Measurements from ENCODE around the gene KCNT2.

The KCNT2 gene

DNA sequence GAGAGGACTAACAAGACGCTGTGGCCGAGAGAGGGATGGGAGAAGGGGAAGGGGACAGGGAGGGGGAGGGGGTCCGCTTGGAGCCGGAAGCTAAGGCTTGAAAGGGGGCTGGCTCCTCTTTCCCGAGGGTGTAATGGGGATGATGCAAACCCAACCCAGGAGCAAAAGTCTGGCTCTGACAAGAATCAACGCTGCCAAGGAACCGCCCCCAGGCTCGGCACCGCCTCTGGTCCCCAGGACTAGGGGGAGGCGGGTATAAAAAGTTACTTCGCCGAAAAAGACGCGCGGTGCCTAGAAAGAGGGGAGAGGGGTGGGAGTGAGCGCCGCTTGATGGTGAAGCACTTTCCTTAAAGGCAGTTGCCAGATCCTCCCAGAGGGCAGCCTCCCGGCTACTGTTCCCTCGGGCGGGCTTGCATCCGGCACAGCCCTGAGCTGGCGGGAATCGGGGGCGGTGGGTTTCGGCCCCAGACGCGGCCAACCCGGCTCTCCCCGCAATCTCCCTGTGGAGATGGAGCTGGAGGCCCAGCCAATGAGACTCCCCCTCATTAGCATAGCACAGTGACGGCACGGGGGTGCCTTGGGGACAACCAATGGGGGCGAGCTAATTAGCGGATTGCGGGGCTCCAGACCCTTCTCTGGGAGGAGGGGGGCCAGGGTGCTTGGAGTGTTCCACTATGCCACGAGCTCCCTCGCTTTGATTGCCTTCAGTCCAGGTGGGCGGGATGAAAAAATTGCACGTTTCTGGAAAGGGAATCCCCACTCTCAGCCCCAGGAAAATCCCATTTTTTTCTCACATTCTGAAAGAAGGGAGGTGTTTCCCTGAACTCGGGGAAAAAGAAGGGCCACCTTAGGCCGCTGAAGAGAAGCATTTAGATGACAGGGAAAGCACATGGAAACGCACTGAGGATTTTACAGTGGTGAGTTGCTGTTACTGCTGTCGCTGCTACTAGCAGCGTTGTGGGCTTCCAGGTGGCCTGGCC lies at the start of gene KCNT2:
Gene KCNT2, minus strand, starts transcription at position 51 of the 980 bp plus-strand sequence. CDS start 131 bp downstream, outside the sequence.
- TF ChIP-seq, protein P1, sequence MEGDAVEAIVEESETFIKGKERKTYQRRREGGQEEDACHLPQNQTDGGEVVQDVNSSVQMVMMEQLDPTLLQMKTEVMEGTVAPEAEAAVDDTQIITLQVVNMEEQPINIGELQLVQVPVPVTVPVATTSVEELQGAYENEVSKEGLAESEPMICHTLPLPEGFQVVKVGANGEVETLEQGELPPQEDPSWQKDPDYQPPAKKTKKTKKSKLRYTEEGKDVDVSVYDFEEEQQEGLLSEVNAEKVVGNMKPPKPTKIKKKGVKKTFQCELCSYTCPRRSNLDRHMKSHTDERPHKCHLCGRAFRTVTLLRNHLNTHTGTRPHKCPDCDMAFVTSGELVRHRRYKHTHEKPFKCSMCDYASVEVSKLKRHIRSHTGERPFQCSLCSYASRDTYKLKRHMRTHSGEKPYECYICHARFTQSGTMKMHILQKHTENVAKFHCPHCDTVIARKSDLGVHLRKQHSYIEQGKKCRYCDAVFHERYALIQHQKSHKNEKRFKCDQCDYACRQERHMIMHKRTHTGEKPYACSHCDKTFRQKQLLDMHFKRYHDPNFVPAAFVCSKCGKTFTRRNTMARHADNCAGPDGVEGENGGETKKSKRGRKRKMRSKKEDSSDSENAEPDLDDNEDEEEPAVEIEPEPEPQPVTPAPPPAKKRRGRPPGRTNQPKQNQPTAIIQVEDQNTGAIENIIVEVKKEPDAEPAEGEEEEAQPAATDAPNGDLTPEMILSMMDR (IDR thresholded peaks at IDR 0.05; ENCODE audit: insufficient read depth, low read depth, low read length, missing control alignments) = no peak
- no peak within 1 kb of the TSS; the same call in 1 of the 2 replicates for H3K4me3 ChIP-seq (ENCODE audit: low read depth, low read length)

DNA sequence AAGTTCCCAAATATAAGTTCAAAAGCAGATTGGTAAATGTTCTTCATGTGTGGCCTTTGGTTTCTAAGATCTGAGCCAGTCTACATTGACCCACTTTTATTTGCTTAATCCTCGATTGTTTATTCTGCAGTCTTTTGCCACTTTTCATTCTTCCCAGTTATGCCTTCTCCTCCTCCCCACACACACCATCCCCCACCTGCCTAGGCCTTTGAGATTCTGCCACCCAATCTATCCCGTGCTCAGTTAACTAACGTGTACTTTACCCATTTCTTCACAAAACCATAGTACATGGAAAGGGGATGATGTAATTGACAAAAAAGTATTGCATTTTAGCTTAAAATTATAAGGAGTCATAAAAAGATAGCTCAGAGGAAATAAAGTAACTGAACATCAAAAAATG lies 47.3 kb upstream of the KCNT2 start:
- TF ChIP-seq, protein P1 (IDR thresholded peaks at IDR 0.05; ENCODE audit: insufficient read depth, low read depth, low read length, missing control alignments) = no peak
- H3K4me3 ChIP-seq (ENCODE audit: low read depth, low read length) = no peak overlapping the region
- DNase-seq (ENCODE audit: low read depth) = no peak

More for the DNA sequence above, at the start of gene KCNT2:
- DNase-seq (ENCODE audit: low read depth) = peak; percentile 6

DNA sequence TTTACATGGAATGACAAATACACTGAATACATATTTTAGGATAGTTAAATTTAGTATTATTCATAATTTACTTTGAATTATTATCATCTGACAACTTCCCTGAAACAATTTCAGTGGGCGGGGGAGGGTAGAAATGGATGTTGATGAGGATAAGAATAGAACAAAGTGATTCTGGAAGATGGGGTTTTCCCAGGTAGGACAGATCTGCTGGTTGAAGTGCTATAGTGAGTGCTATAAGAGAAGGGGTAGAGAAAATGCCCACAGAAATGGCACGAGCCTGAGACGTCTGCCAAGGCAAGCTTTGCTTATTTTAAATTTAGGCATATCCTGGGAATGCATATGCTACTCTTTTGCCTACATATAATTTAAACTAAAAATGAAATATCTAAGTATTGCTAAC lies 46.8 kb upstream of the KCNT2 start:
- H3K4me3 ChIP-seq (ENCODE audit: low read depth, low read length) = no peak overlapping the region
- TF ChIP-seq, protein P1 (IDR thresholded peaks at IDR 0.05; ENCODE audit: insufficient read depth, low read depth, low read length, missing control alignments) = no peak
- DNase-seq (ENCODE audit: low read depth) = no peak

DNA sequence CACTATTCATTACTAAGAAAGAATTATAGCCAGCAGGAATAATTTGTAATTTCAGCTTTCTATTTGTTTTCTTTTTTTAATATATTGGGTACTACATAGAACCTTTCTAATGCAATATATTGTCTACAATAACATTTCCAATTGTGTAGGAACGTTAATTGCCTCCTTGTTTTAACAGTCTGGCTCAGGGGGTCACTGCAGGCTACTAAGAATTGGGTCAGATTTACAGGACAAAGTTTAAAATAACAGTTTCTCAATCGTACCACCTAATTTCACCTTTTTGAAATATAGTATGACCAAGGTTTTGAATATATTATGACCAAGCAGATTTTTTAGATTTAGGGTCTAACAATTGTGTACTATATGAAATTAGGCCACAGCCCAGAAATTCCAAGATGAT lies 46.0 kb upstream of the KCNT2 start:
- TF ChIP-seq, protein P1 (IDR thresholded peaks at IDR 0.05; ENCODE audit: insufficient read depth, low read depth, low read length, missing control alignments) = no peak
- no peak for DNase-seq (ENCODE audit: low read depth)
- H3K4me3 ChIP-seq (ENCODE audit: low read depth, low read length) = no peak overlapping the region

DNA sequence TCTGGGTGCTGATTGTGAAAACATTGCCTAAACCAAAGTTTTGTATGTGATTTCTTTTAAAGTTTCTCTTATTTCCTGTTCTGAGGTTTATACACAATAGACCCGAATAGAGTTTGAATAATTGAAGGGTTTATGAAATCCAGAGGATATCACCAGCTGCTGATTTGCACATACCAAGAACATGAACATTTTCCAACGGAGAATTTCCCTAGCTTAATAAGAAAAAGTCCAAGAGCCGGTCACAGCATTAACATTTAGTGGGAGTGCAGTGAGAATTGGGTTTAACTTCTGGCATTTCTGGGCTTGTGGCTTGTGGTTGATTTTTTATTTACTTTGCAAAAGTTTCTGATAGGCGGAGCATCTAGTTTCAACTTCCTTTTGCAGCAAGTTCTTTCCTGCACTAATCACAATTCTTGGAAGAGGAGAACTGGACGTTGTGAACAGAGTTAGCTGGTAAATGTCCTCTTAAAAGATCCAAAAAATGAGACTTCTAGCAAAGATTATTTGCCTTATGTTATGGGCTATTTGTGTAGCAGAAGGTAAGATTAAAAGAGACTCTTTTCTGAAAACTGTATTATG lies 43.5 kb upstream of the KCNT2 start, which contains the start of gene CFH:
Gene CFH, plus strand, starts transcription at position 407 of the 579 bp plus-strand sequence. Its CDS starts 75 bp downstream, at position 482.
- TF ChIP-seq, protein P1 (IDR thresholded peaks at IDR 0.05; ENCODE audit: insufficient read depth, low read depth, low read length, missing control alignments) = no peak
- DNase-seq (ENCODE audit: low read depth) = no peak
- no peak within 1 kb of the TSS for H3K4me3 ChIP-seq (ENCODE audit: low read depth, low read length)

DNA sequence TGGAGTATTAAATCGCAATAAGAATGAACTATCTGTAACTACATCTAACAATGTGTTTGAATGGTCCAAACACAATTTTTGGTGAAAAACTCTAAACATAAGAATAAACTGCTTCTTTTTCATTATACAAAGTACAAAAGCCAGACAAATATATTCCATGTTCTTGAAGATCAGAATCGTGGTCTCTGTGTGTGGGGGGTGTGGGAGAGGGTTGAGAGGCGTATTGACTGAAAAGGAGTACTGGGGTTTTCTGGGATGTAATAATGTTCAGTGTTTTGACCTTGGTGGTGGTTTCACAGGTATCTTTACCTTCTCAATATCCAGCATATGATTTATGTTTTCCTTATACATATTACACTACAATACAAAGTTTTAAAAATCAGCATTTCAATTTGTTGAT lies 42.8 kb upstream of the KCNT2 start:
- DNase-seq (ENCODE audit: low read depth) = no peak
- H3K4me3 ChIP-seq (ENCODE audit: low read depth, low read length) = no peak overlapping the region

More for the DNA sequence above, 42.8 kb upstream of the KCNT2 start:
- TF ChIP-seq, protein P1 (IDR thresholded peaks at IDR 0.05; ENCODE audit: insufficient read depth, low read depth, low read length, missing control alignments) = no peak

All from GM12865 (cell line).